Astrocyte (in vitro differentiated cells and primary cell): ENCODE data around the gene B4GALNT3.

Experiments used
- EZH2 ChIP-seq: IDR thresholded peaks from 2 replicates; pipeline ENCODE4 v1.6.1; 2012; ENCODE audit warnings: mild to moderate bottlenecking, low read length, inconsistent platforms; ENCODE audit not compliant: insufficient read depth
- TF ChIP-seq, protein P1 (sequence below): IDR thresholded peaks from 2 replicates; pipeline ENCODE4 v1.5.1; 2011; ENCODE audit warnings: low read depth, mild to moderate bottlenecking, inconsistent platforms, low read length, moderate library complexity; ENCODE audit not compliant: insufficient read depth

- no peak for TF ChIP-seq EZH2
- TF ChIP-seq, protein P1, sequence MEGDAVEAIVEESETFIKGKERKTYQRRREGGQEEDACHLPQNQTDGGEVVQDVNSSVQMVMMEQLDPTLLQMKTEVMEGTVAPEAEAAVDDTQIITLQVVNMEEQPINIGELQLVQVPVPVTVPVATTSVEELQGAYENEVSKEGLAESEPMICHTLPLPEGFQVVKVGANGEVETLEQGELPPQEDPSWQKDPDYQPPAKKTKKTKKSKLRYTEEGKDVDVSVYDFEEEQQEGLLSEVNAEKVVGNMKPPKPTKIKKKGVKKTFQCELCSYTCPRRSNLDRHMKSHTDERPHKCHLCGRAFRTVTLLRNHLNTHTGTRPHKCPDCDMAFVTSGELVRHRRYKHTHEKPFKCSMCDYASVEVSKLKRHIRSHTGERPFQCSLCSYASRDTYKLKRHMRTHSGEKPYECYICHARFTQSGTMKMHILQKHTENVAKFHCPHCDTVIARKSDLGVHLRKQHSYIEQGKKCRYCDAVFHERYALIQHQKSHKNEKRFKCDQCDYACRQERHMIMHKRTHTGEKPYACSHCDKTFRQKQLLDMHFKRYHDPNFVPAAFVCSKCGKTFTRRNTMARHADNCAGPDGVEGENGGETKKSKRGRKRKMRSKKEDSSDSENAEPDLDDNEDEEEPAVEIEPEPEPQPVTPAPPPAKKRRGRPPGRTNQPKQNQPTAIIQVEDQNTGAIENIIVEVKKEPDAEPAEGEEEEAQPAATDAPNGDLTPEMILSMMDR: no peak
These were observed 125.6 kb downstream of the B4GALNT3 start for GRCh38 chr12:585062-586061.
